22Rv1 (cell line): ENCODE results near the gene FMO2.

Experiments
- H3K27ac ChIP-seq: fragments of 450-650 bp; 2 replicates; pipeline ENCODE4 v1.5.1; 2017
- CTCF ChIP-seq: fragments of 450-650 bp; IDR thresholded peaks from 2 replicates; pipeline ENCODE4 v1.5.1; 2017; ENCODE audit warnings: mild to moderate bottlenecking
- ZFX ChIP-seq: fragments of 450-650 bp; IDR thresholded peaks from 2 replicates; pipeline ENCODE4 v1.6.1; 2017; ENCODE audit warnings: antibody characterized with exemption, borderline replicate concordance

Gene FMO2

GRCh38 chr1:171158551-171158950 lies 26.5 kb upstream of the FMO2 start:
- H3K27ac ChIP-seq: no peak overlapping the region
- TF ChIP-seq CTCF (no peak), ZFX (no peak)

- TF ChIP-seq ZFX (no peak), CTCF (no peak)
These were observed 26.0 kb upstream of the FMO2 start for GRCh38 chr1:171159148-171159547.

GRCh38 chr1:171160211-171160610 lies 24.9 kb upstream of the FMO2 start:
- TF ChIP-seq CTCF (no peak), ZFX (no peak)
- H3K27ac ChIP-seq: no peak overlapping the region

More at GRCh38 chr1:171159148-171159547, 26.0 kb upstream of the FMO2 start:
- no peak overlapping the region for H3K27ac ChIP-seq

- no peak for TF ChIP-seq CTCF
- TF ChIP-seq ZFX: no peak
- no peak overlapping the region for H3K27ac ChIP-seq
These were observed 24.3 kb upstream of the FMO2 start for GRCh38 chr1:171160639-171161354.

DNA sequence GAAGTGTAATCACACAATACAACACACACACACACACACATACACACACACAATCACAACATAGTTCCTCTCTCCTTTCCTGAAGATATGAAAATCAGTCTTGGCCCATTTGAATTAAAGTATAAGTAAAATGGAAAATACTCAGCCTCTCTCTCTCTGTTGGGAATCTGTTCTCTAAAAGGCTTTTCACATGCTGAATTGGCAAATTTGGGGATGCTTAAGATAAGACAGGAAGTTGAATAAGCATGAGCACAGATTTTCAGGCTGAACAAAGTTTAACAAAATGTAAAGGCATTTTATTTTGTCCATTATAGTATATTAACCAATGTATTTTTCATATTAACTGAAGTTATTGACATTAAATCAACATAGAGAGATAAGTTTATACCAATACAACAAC lies 23.7 kb upstream of the FMO2 start:
- no peak overlapping the region for H3K27ac ChIP-seq
- TF ChIP-seq CTCF (no peak), ZFX (no peak)

DNA sequence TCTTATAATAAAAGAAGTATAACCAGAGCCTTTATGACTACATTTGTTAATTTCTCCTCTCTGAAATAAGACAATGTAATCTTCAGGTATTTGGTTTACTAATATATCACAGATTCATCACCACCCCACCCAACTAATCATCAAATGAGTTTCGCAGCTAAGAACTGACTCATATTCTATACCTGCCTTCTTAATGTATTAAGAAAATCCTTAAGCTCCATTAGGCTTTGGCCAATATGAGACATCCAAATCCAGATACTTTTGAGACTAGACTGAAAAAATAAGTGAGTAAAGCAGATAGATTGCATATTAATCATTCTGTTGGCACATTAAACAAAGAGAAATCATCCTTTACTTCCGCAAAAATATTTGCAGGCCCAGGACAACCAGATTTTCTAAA lies 18.7 kb upstream of the FMO2 start:
- TF ChIP-seq ZFX: no peak
- no peak for TF ChIP-seq CTCF
- H3K27ac ChIP-seq: no peak overlapping the region

DNA sequence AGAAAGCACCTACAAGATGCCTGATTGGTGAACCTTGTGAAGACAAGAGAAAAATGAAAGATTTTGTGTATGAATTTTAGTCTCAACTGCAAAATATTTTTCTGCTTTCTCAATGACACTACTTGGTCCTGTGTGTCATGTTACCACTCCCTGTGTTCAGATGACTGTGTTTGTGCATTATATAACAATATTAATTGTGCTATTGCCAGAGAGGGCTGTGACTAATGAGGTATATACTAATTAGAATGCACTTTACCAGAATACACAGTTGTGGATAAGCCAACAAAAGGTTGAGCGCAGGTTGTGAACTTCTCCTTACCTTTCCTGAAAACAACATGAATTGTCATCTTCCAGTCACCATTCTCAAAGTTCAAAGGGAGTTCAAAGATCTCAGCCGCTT lies 17.3 kb upstream of the FMO2 start:
- no peak overlapping the region for H3K27ac ChIP-seq
- TF ChIP-seq CTCF (no peak), ZFX (no peak)
